ENCODE measurements around the gene TAF8. TPM values are rescaled to one million over a fixed set of nuclear protein-coding genes. Genes with fewer than 3 reads are reported as not detected.
"Not testable (repeated sequence)": the region's sequence is repeated elsewhere in the genome, so short reads cannot be mapped to it uniquely, and the experiment has no call there.

TAF8 gene
- total RNA-seq, 1 experiment from 2014 or later: 22.5 TPM

DNA sequence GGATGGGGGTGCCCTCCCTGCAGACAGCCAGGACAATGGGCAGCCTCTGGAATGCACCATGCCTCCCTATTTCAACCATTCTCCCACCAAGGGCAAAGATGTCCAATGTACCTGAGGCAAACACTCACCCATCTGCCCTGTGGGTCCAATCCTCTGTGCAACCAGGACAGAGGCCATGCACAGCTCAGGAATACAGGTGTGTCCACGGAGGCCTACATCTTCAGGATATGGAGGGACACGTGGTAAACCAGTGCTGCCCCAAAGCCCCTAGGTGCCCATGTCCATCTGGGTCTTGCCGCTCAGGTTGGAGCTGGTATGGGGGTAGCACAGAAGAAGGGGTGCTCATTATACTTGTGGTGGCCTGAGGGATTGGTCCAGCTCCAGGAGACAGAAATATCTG is 20.4 kb upstream of the TAF8 start:
- DNase-seq (ENCODE audit: low spot score): no peak
- TF ChIP-seq EZH2 (IDR thresholded peaks at IDR 0.05; ENCODE audit: borderline replicate concordance, low read depth, low read length, poor library complexity, severe bottlenecking): no peak
- TF ChIP-seq, protein P1, sequence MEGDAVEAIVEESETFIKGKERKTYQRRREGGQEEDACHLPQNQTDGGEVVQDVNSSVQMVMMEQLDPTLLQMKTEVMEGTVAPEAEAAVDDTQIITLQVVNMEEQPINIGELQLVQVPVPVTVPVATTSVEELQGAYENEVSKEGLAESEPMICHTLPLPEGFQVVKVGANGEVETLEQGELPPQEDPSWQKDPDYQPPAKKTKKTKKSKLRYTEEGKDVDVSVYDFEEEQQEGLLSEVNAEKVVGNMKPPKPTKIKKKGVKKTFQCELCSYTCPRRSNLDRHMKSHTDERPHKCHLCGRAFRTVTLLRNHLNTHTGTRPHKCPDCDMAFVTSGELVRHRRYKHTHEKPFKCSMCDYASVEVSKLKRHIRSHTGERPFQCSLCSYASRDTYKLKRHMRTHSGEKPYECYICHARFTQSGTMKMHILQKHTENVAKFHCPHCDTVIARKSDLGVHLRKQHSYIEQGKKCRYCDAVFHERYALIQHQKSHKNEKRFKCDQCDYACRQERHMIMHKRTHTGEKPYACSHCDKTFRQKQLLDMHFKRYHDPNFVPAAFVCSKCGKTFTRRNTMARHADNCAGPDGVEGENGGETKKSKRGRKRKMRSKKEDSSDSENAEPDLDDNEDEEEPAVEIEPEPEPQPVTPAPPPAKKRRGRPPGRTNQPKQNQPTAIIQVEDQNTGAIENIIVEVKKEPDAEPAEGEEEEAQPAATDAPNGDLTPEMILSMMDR (conservative IDR thresholded peaks at IDR 0.05; ENCODE audit: low read depth, low read length): no peak
- H3K4me3 ChIP-seq (ENCODE audit: low read depth, low read length, poor library complexity, severe bottlenecking): no peak overlapping the region
- no peaks in the 10 kb centered on the region for H3K27me3 ChIP-seq (replicated peaks; ENCODE audit: insufficient read depth, low read depth, low read length, poor library complexity)
- no peak overlapping the region for H3K27ac ChIP-seq (ENCODE audit: low read depth, low read length, poor library complexity, severe bottlenecking)
- ChIA-PET CTCF (no interaction called here), POLR2A (ENCODE audit: low non-redundant PET) (no interaction called here)
- intact Hi-C loops (cut with micrococcal nuclease; ENCODE audit: unreplicated experiment): no loop called here
- H3K36me3 ChIP-seq (ENCODE audit: insufficient read depth, low read length, poor library complexity, severe bottlenecking): no peaks in the 10 kb centered on the region
- no peaks in the 10 kb centered on the region for H3K4me1 ChIP-seq (ENCODE audit: insufficient read depth, low read length, poor library complexity, severe bottlenecking)
- no peaks in the 10 kb centered on the region for H3K9me3 ChIP-seq (ENCODE audit: low read depth, low read length, poor library complexity, severe bottlenecking)
- BruUV-seq (replicated peaks): no TSS peak

DNA sequence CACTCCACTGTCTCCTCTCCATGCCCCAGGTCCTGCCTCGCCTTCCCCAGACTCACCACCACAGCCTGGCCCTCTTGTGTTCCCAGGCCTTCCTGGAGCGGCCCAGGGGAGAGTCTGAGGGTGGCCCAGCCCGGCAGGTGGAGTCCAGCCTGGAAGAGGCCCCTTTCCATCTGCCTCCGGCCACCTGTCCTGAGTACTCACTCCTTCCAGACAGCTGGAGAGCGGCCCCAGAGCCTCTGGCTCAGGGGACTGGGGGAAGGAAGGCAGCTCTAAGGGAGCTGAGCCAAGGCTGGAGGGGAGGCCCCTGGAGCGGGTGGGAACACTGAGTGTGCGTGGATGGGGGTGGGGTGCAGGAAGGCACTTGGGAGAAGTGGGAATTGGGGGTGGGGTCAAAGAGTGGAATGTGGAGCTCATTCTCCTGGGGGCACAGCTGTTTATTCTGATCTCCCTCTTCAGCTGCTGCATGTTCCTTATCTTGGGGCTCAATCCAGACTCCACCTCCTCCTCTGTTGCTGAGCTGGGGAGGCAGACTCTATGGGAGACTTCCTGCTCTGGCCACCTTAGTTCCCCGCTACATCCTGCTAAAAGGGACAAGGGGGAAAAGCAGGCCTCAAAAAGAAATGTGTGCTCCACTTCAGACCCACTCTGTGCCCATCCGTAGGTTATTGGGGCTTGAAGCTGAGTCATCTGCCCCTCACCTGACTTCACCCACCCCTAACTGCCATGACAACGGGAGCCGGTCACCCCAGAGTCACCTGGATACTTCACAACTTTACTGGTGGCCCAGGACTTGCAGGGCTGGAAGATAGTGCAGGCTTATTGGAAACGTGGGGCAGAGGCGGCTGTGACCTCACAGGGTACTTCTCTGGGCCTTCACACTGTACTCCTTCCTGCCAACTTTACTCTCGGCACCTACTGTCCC is 19.5 kb upstream of the TAF8 start:
- Histone ChIP-seq H3K4me3 (ENCODE audit: low read depth, low read length, poor library complexity, severe bottlenecking) (no peak overlapping the region), H3K27me3 (replicated peaks; ENCODE audit: insufficient read depth, low read depth, low read length, poor library complexity) (no peaks in the 10 kb centered on the region), H3K9me3 (ENCODE audit: low read depth, low read length, poor library complexity, severe bottlenecking) (no peaks in the 10 kb centered on the region), H3K27ac (ENCODE audit: low read depth, low read length, poor library complexity, severe bottlenecking) (peak overlapping the region; percentile 61), H3K36me3 (ENCODE audit: insufficient read depth, low read length, poor library complexity, severe bottlenecking) (no peaks in the 10 kb centered on the region), H3K4me1 (ENCODE audit: insufficient read depth, low read length, poor library complexity, severe bottlenecking) (no peaks in the 10 kb centered on the region)
- TF ChIP-seq, protein P1 (conservative IDR thresholded peaks at IDR 0.05; ENCODE audit: low read depth, low read length): no peak
- TF ChIP-seq EZH2 (IDR thresholded peaks at IDR 0.05; ENCODE audit: borderline replicate concordance, low read depth, low read length, poor library complexity, severe bottlenecking): no peak
- intact Hi-C loops (cut with micrococcal nuclease; ENCODE audit: unreplicated experiment): no loop called here
- no TSS peak for BruUV-seq (replicated peaks)
- CTCF ChIA-PET: no interaction called here
- DNase-seq (ENCODE audit: low spot score): no peak
- POLR2A ChIA-PET (ENCODE audit: low non-redundant PET): no interaction called here

- CTCF ChIA-PET: interaction anchor here (1.5 kb wide), 1 partner anchor 14 kb away, joined by 5 read pairs; no protein-coding TSS in a partner anchor
Observed at GRCh38 chr6:42032366-42032765, 18.0 kb upstream of the TAF8 start.

GRCh38 chr6:42037669-42038068 is 12.7 kb upstream of the TAF8 start:
- H3K9me3 ChIP-seq (ENCODE audit: low read depth, low read length, poor library complexity, severe bottlenecking); POLR2A ChIA-PET (ENCODE audit: low non-redundant PET); H3K4me1 ChIP-seq (ENCODE audit: insufficient read depth, low read length, poor library complexity, severe bottlenecking); DNase-seq (ENCODE audit: low spot score); CTCF ChIA-PET; H3K36me3 ChIP-seq (ENCODE audit: insufficient read depth, low read length, poor library complexity, severe bottlenecking); BruUV-seq (replicated peaks); H3K27ac ChIP-seq (ENCODE audit: low read depth, low read length, poor library complexity, severe bottlenecking); H3K27me3 ChIP-seq (replicated peaks; ENCODE audit: insufficient read depth, low read depth, low read length, poor library complexity); H3K4me3 ChIP-seq (ENCODE audit: low read depth, low read length, poor library complexity, severe bottlenecking); intact Hi-C loops (cut with micrococcal nuclease; ENCODE audit: unreplicated experiment): not testable (repeated sequence)

More at GRCh38 chr6:42032366-42032765, 18.0 kb upstream of the TAF8 start:
- H3K4me1 ChIP-seq (ENCODE audit: insufficient read depth, low read length, poor library complexity, severe bottlenecking): no peaks in the 10 kb centered on the region
- no TSS peak for BruUV-seq (replicated peaks)
- no peaks in the 10 kb centered on the region for H3K27me3 ChIP-seq (replicated peaks; ENCODE audit: insufficient read depth, low read depth, low read length, poor library complexity)
- POLR2A ChIA-PET (ENCODE audit: low non-redundant PET): no interaction called here
- DNase-seq (ENCODE audit: low spot score): no peak
- TF ChIP-seq, protein P1 (conservative IDR thresholded peaks at IDR 0.05; ENCODE audit: low read depth, low read length): no peak
- TF ChIP-seq EZH2 (IDR thresholded peaks at IDR 0.05; ENCODE audit: borderline replicate concordance, low read depth, low read length, poor library complexity, severe bottlenecking): no peak
- no peak overlapping the region for H3K27ac ChIP-seq (ENCODE audit: low read depth, low read length, poor library complexity, severe bottlenecking)
- no peaks in the 10 kb centered on the region for H3K36me3 ChIP-seq (ENCODE audit: insufficient read depth, low read length, poor library complexity, severe bottlenecking)
- no peaks in the 10 kb centered on the region for H3K9me3 ChIP-seq (ENCODE audit: low read depth, low read length, poor library complexity, severe bottlenecking)
- intact Hi-C loops (cut with micrococcal nuclease; ENCODE audit: unreplicated experiment): no loop called here
- no peak overlapping the region for H3K4me3 ChIP-seq (ENCODE audit: low read depth, low read length, poor library complexity, severe bottlenecking)
